Right lobe of liver (tissue), 4 donors: Measurements from ENCODE around the gene STN1.

ENCODE experiments used
- POLR2A ChIP-seq: fragments of 450-650 bp; IDR thresholded peaks from one replicate; pipeline ENCODE4 v1.6.1; 2017; ENCODE audit warnings: antibody characterized with exemption, mild to moderate bottlenecking
- TF ChIP-seq, protein P1 (sequence below), 4 donors: fragments of 200-600 bp in 3 of 4; fragments of 450-650 bp in 1 of 4; IDR thresholded peaks; one replicate each; pipeline versions ENCODE4 v1.5.1 to v1.8.0; 2016 to 2022; ENCODE audit warnings: antibody characterized with exemption in 4 of 4, mild to moderate bottlenecking in 2 of 4
- donor health status: DM: no; HTN: no; CAD: no.
- donor health status: DM: no; HTN: no; CAD: no.
- donor health status: DM: no; HTN: yes; CAD: no.

DNA sequence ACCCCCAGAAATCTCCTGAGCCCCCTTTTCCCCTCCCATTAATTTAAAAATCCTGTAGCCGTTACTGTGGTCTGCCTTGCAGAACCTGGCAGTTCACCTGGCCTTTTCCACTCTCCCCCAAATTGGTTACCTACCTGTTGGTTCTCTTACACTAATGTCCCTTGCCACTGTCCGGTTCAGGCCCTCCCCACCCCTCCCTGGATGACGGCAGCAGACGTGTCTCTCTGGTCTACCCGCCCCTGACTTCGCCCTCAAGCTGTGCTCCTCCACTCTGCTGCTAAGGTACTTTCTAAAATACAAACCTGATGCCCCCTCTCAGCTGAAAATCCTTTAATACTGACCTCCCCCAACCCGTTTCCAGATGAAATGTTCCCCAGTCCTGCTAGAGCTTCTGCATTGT, 47.0 kb downstream of the STN1 start:
- TF ChIP-seq, protein P1, sequence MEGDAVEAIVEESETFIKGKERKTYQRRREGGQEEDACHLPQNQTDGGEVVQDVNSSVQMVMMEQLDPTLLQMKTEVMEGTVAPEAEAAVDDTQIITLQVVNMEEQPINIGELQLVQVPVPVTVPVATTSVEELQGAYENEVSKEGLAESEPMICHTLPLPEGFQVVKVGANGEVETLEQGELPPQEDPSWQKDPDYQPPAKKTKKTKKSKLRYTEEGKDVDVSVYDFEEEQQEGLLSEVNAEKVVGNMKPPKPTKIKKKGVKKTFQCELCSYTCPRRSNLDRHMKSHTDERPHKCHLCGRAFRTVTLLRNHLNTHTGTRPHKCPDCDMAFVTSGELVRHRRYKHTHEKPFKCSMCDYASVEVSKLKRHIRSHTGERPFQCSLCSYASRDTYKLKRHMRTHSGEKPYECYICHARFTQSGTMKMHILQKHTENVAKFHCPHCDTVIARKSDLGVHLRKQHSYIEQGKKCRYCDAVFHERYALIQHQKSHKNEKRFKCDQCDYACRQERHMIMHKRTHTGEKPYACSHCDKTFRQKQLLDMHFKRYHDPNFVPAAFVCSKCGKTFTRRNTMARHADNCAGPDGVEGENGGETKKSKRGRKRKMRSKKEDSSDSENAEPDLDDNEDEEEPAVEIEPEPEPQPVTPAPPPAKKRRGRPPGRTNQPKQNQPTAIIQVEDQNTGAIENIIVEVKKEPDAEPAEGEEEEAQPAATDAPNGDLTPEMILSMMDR (IDR thresholded peaks at IDR 0.05): no peak
- no peak for TF ChIP-seq POLR2A
